A673 (cell line): Measurements from ENCODE around the gene EIF4G1. TPM values are rescaled to one million over a fixed set of nuclear protein-coding genes. Genes with fewer than 3 reads are reported as not detected.

Experiments
- BruUV-seq: library from RNA; stranded (reverse); fragments of 400-500 nt; replicated peaks from 2 replicates; lab custom pipeline; 2021; lab: Mats Ljungman, UMichigan
- CTCF ChIA-PET: fragments of 300-600 bp; sonication (Branson Sonifier 250); formaldehyde crosslinking; loops from one replicate; lab custom pipeline; 2022; ENCODE audit warnings: antibody characterized with exemption; lab: Charles Lee
- POLR2A ChIA-PET: fragments of 300-600 bp; sonication (Branson Sonifier 250); formaldehyde crosslinking; loops from one replicate; lab custom pipeline; 2022; ENCODE audit warnings: antibody characterized with exemption; ENCODE audit not compliant: low non-redundant PET; lab: Charles Lee
- DNase-seq: peaks from one replicate; pipeline ENCODE4 v3.0.0-alpha.2; 2015; ENCODE audit warnings: low spot score
- H3K27ac ChIP-seq: fragments of 200-600 bp; sonication (generic); 2 replicates; pipeline ENCODE4 v1.5.1; 2016; ENCODE audit warnings: mixed run types, low read depth, mild to moderate bottlenecking, mixed read lengths, antibody characterized with exemption, low read length; ENCODE audit not compliant: poor library complexity, severe bottlenecking
- H3K27me3 ChIP-seq: fragments of 200-600 bp; sonication (generic); replicated peaks from 2 replicates; pipeline ENCODE4 v1.6.1; 2017; ENCODE audit warnings: mixed run types, low read depth, mild to moderate bottlenecking, mixed read lengths, antibody characterized with exemption, low read length; ENCODE audit not compliant: insufficient read depth, poor library complexity
- H3K36me3 ChIP-seq: fragments of 200-600 bp; sonication (generic); 2 replicates; pipeline ENCODE4 v1.6.1; 2016; ENCODE audit warnings: mixed run types, mild to moderate bottlenecking, mixed read lengths, antibody characterized with exemption, low read length; ENCODE audit not compliant: insufficient read depth, poor library complexity, severe bottlenecking
- H3K4me1 ChIP-seq: fragments of 200-600 bp; sonication (generic); 2 replicates; pipeline ENCODE4 v1.6.1; 2017; ENCODE audit warnings: mixed run types, mild to moderate bottlenecking, mixed read lengths, antibody characterized with exemption, low read length; ENCODE audit not compliant: insufficient read depth, poor library complexity, severe bottlenecking
- H3K4me3 ChIP-seq: fragments of 200-600 bp; sonication (generic); 2 replicates; pipeline ENCODE4 v1.5.1; 2016; ENCODE audit warnings: low read depth, mixed run types, mild to moderate bottlenecking, mixed read lengths, low read length; ENCODE audit not compliant: poor library complexity, severe bottlenecking
- H3K9me3 ChIP-seq: fragments of 200-600 bp; sonication (generic); 2 replicates; pipeline ENCODE4 v1.6.1; 2016; ENCODE audit warnings: mixed run types, low read depth, mild to moderate bottlenecking, mixed read lengths, antibody characterized with exemption, low read length; ENCODE audit not compliant: poor library complexity, severe bottlenecking
- CTCF ChIP-seq: fragments of 300-800, 200-600 bp; sonication (generic); conservative IDR thresholded peaks from 2 replicates; pipeline ENCODE4 v1.5.1; 2017; ENCODE audit warnings: low read depth, mild to moderate bottlenecking, antibody characterized with exemption, low read length, moderate library complexity, mixed read lengths
- EZH2 ChIP-seq: fragments of 200-600 bp; sonication (generic); IDR thresholded peaks from 2 replicates; pipeline ENCODE4 v1.6.1; 2017; ENCODE audit warnings: borderline replicate concordance, low read depth, mild to moderate bottlenecking, mixed read lengths, antibody characterized with exemption, low read length; ENCODE audit not compliant: poor library complexity, severe bottlenecking
- intact Hi-C: fragments of 100-400 bp; cut with micrococcal nuclease; formaldehyde crosslinking; loops from one replicate; pipeline ENCODE4 v1.10.0; 2022; ENCODE audit not compliant: unreplicated experiment
- total RNA-seq: library from RNA; stranded (reverse); gene quantifications from 2 replicates; pipeline ENCODE4 v1.2.3, GENCODE V29; 2021

Gene EIF4G1
- total RNA-seq, 1 experiment from 2014 or later, result 559 TPM

GRCh38 chr3:184298759-184299487 is 15.5 kb upstream of the EIF4G1 start, which contains the start of gene PSMD2:
Gene PSMD2, plus strand, starts transcription at chr3:184299241. Its CDS starts 26 bp downstream, at chr3:184299267.
- H3K4me3 ChIP-seq, result peak within 1 kb of the TSS; percentile 88
- no TSS peak for BruUV-seq
- peaks cover 42% of the 10 kb centered on the region for H3K36me3 ChIP-seq
- ChIA-PET POLR2A (no interaction called here), CTCF (no interaction called here)
- DNase-seq, result peak; percentile 98
- no peaks in the 10 kb centered on the region for H3K27me3 ChIP-seq
- no peak for TF ChIP-seq EZH2
- TF ChIP-seq CTCF, result no peak
- intact Hi-C loops, result loop anchor here (5.0 kb wide), 1 partner anchor 127 kb away; the partner anchor contains the start of gene AP2M1
- H3K4me1 ChIP-seq, result peaks cover 9% of the 10 kb centered on the region
- H3K9me3 ChIP-seq, result no peaks in the 10 kb centered on the region
- peak within 1 kb of the TSS; percentile 80 for H3K27ac ChIP-seq

- peaks cover 50% of the 10 kb centered on the region for H3K36me3 ChIP-seq
- no peak for DNase-seq
- intact Hi-C loops, result loop anchor here (1.0 to 5.0 kb wide), 2 partner anchors 15 to 127 kb away; partner anchors contain the start of genes AP2M1 and EIF4G1
- peak overlapping the region; percentile 88 for H3K4me3 ChIP-seq
- peaks cover 9% of the 10 kb centered on the region for H3K4me1 ChIP-seq
- ChIA-PET POLR2A (no interaction called here), CTCF (no interaction called here)
- H3K9me3 ChIP-seq, result no peaks in the 10 kb centered on the region
- peak overlapping the region; percentile 80 for H3K27ac ChIP-seq
- TF ChIP-seq EZH2 (no peak), CTCF (no peak)
- BruUV-seq, result TSS peak; percentile 39
- no peaks in the 10 kb centered on the region for H3K27me3 ChIP-seq
Observed at GRCh38 chr3:184299488-184300377, 14.7 kb upstream of the EIF4G1 start.

- no peak for DNase-seq
- CTCF ChIA-PET, result no interaction called here
- Histone ChIP-seq H3K36me3 (peaks cover 56% of the 10 kb centered on the region), H3K4me1 (peaks cover 9% of the 10 kb centered on the region), H3K27ac (peak overlapping the region; percentile 80), H3K4me3 (peak overlapping the region; percentile 88), H3K27me3 (no peaks in the 10 kb centered on the region), H3K9me3 (no peaks in the 10 kb centered on the region)
- POLR2A ChIA-PET, result no interaction called here
- no peak for TF ChIP-seq EZH2
- TF ChIP-seq CTCF, result no peak
- BruUV-seq, result no TSS peak
- intact Hi-C loops, result loop anchor here (1.0 kb wide), 1 partner anchor 14 kb away; the partner anchor contains the start of gene EIF4G1
Observed at GRCh38 chr3:184300378-184300720, 14.1 kb upstream of the EIF4G1 start.
